Fibroblast of lung (primary cell): ENCODE results near the gene LGALS1. TPM values are rescaled to one million over a fixed set of nuclear protein-coding genes. Genes with fewer than 3 reads are reported as not detected.

ENCODE experiments used
- DNase-seq, 2 donors: peaks; one replicate each; pipeline versions ENCODE4 v3.0.0 to v3.0.0-alpha.2; 2010; ENCODE audit warnings: low read depth in 2 of 2
- H2AFZ ChIP-seq: 2 replicates; pipeline ENCODE4 v1.5.1; 2012; ENCODE audit warnings: low read length, control low read depth, inconsistent platforms
- H3K27ac ChIP-seq: 2 replicates; pipeline ENCODE4 v1.5.1; 2011; ENCODE audit warnings: low read length, control low read depth; ENCODE audit not compliant: insufficient read depth
- H3K27me3 ChIP-seq: 2 replicates; pipeline ENCODE4 v1.5.1; 2011; ENCODE audit warnings: mild to moderate bottlenecking, low read length; ENCODE audit not compliant: control insufficient read depth, insufficient read depth
- H3K36me3 ChIP-seq: 2 replicates; pipeline ENCODE4 v1.5.1; 2011; ENCODE audit warnings: low read length; ENCODE audit not compliant: control insufficient read depth, insufficient read depth
- H3K4me1 ChIP-seq: 2 replicates; pipeline ENCODE4 v1.5.1; 2011; ENCODE audit warnings: low read length; ENCODE audit not compliant: control insufficient read depth, insufficient read depth; ENCODE audit errors: extremely low read depth
- H3K4me2 ChIP-seq: 2 replicates; pipeline ENCODE4 v1.5.1; 2011; ENCODE audit warnings: low read length, control low read depth; ENCODE audit not compliant: insufficient read depth; ENCODE audit errors: extremely low read depth
- H3K4me3 ChIP-seq, 4 experiments: fragments of 200-600 bp in 1 of 4; sonication (generic) in 1 of 4; replicated peaks in 1 of 4; 2 replicates each; pipeline ENCODE4 v1.5.1; 2011 to 2016; ENCODE audit warnings: low read length in 4 of 4, low read depth in 3 of 4, mild to moderate bottlenecking in 3 of 4, control low read depth in 2 of 4, inconsistent platforms in 1 of 4, mixed read lengths in 1 of 4; ENCODE audit not compliant: insufficient read depth in 1 of 4; ENCODE audit errors: control extremely low read depth in 1 of 4
- H3K79me2 ChIP-seq: 2 replicates; pipeline ENCODE4 v1.5.1; 2012; ENCODE audit warnings: mild to moderate bottlenecking, low read length, inconsistent platforms; ENCODE audit not compliant: control insufficient read depth, insufficient read depth
- H3K9ac ChIP-seq: 2 replicates; pipeline ENCODE4 v1.5.1; 2011; ENCODE audit warnings: mild to moderate bottlenecking, low read length, control low read depth; ENCODE audit not compliant: insufficient read depth
- H3K9me3 ChIP-seq: 2 replicates; pipeline ENCODE4 v1.5.1; 2012; ENCODE audit warnings: low read depth, low read length; ENCODE audit not compliant: control insufficient read depth, insufficient read depth
- H4K20me1 ChIP-seq: 2 replicates; pipeline ENCODE4 v1.5.1; 2011; ENCODE audit warnings: low read length; ENCODE audit not compliant: control insufficient read depth, insufficient read depth; ENCODE audit errors: extremely low read depth
- CTCF ChIP-seq, 2 donors: IDR thresholded peaks in 1 of 2; conservative IDR thresholded peaks in 1 of 2; 1 replicate in 1 of 2; 2 replicates in 1 of 2; pipeline ENCODE4 v1.5.1; 2011 to 2012; ENCODE audit warnings: low read length in 2 of 2, control low read depth in 1 of 2, inconsistent platforms in 1 of 2, low read depth in 1 of 2, mild to moderate bottlenecking in 1 of 2
- EZH2 ChIP-seq: IDR thresholded peaks from 2 replicates; pipeline ENCODE4 v1.5.1; 2012; ENCODE audit warnings: low read length, control low read depth, mild to moderate bottlenecking; ENCODE audit errors: missing control alignments
- polyA plus RNA-seq, 2 donors: library from polyadenylated mRNA; depleted of rRNA in 1 of 2; stranded (reverse) in 1 of 2; unstranded in 1 of 2; fragments of >200 nt; gene quantifications; 2 replicates each; pipeline ENCODE4 v1.2.1, GENCODE V29; 2011 to 2012; ENCODE audit warnings: missing spikeins in 1 of 2
- total RNA-seq: library from RNA; depleted of rRNA; stranded (reverse); fragments of >200 nt; gene quantifications from 2 replicates; pipeline ENCODE4 v1.2.1, GENCODE V29; 2014

LGALS1 gene
- total and polyA plus RNA-seq, 2 donors (not counting 1 experiment from before 2014, with no cell fraction given) = 5,090 to 11,230 TPM

- Histone ChIP-seq H3K9me3 (no peaks in the 10 kb centered on the region), H3K4me3 (peak within 1 kb of the TSS in 2 of 4 experiments; percentile 7 to 38), H3K36me3 (peaks cover 6% of the 10 kb centered on the region), H2AFZ (no peak within 1 kb of the TSS), H3K9ac (no peak within 1 kb of the TSS), H3K79me2 (no peaks in the 10 kb centered on the region), H3K27me3 (no peaks in the 10 kb centered on the region), H3K4me2 (peak within 1 kb of the TSS; percentile 74), H3K4me1 (peaks cover 5% of the 10 kb centered on the region), H4K20me1 (no peaks in the 10 kb centered on the region), H3K27ac (no peak within 1 kb of the TSS)
- peak; percentile 91 to 93 for DNase-seq
- TF ChIP-seq EZH2 (no peak), CTCF (conservative IDR thresholded peaks at IDR 0.05 in 1 of 2, IDR thresholded peaks at IDR 0.05 in 1 of 2; ENCODE audit: low read depth in 1 of 2, low read length in 2 of 2) (peak; percentile 37 to 57)
These were observed 21.5 kb downstream of the LGALS1 start, which contains the start of gene TRIOBP for GRCh38 chr22:37696657-37697537. TSS of gene TRIOBP (plus strand) at chr22:37697048. CDS start at chr22:37701366, 4,318 bp downstream.

- Histone ChIP-seq H2AFZ (no peak overlapping the region), H3K4me3 (no peak overlapping the region), H4K20me1 (no peaks in the 10 kb centered on the region), H3K9ac (no peak overlapping the region), H3K27ac (no peak overlapping the region), H3K79me2 (no peaks in the 10 kb centered on the region), H3K27me3 (no peaks in the 10 kb centered on the region), H3K9me3 (no peaks in the 10 kb centered on the region), H3K4me2 (no peak overlapping the region), H3K36me3 (peaks cover 4% of the 10 kb centered on the region), H3K4me1 (peaks cover 5% of the 10 kb centered on the region)
- DNase-seq = no peak
- TF ChIP-seq CTCF (conservative IDR thresholded peaks at IDR 0.05 in 1 of 2, IDR thresholded peaks at IDR 0.05 in 1 of 2; ENCODE audit: low read depth in 1 of 2, low read length in 2 of 2) (no peak), EZH2 (no peak)
These were observed 22.1 kb downstream of the LGALS1 start for GRCh38 chr22:37697538-37697835.

- no peak for TF ChIP-seq CTCF (conservative IDR thresholded peaks at IDR 0.05 in 1 of 2, IDR thresholded peaks at IDR 0.05 in 1 of 2; ENCODE audit: low read depth in 1 of 2, low read length in 2 of 2)
- no peak for TF ChIP-seq EZH2
- Histone ChIP-seq H3K27ac (no peak overlapping the region), H3K4me1 (no peaks in the 10 kb centered on the region), H3K4me2 (no peak overlapping the region), H3K27me3 (no peaks in the 10 kb centered on the region), H3K36me3 (no peaks in the 10 kb centered on the region), H2AFZ (no peak overlapping the region), H3K79me2 (no peaks in the 10 kb centered on the region), H3K9ac (no peak overlapping the region), H3K9me3 (no peaks in the 10 kb centered on the region), H4K20me1 (no peaks in the 10 kb centered on the region), H3K4me3 (no peak overlapping the region)
- DNase-seq = no peak
These were observed 25.8 kb downstream of the LGALS1 start for GRCh38 chr22:37701141-37701786.
